Panc1 (cell line): Measurements from ENCODE around the gene C16orf89.

Experiments used
- POLR2AphosphoS5 ChIP-seq: IDR thresholded peaks from 2 replicates; pipeline ENCODE4 v1.6.1; 2012; ENCODE audit warnings: mild to moderate bottlenecking, low read depth, low read length, moderate library complexity
- TF ChIP-seq, protein P1 (sequence below): fragments of 450-650 bp; IDR thresholded peaks from 2 replicates; pipeline ENCODE4 v1.5.1; 2017; ENCODE audit warnings: mild to moderate bottlenecking

DNA sequence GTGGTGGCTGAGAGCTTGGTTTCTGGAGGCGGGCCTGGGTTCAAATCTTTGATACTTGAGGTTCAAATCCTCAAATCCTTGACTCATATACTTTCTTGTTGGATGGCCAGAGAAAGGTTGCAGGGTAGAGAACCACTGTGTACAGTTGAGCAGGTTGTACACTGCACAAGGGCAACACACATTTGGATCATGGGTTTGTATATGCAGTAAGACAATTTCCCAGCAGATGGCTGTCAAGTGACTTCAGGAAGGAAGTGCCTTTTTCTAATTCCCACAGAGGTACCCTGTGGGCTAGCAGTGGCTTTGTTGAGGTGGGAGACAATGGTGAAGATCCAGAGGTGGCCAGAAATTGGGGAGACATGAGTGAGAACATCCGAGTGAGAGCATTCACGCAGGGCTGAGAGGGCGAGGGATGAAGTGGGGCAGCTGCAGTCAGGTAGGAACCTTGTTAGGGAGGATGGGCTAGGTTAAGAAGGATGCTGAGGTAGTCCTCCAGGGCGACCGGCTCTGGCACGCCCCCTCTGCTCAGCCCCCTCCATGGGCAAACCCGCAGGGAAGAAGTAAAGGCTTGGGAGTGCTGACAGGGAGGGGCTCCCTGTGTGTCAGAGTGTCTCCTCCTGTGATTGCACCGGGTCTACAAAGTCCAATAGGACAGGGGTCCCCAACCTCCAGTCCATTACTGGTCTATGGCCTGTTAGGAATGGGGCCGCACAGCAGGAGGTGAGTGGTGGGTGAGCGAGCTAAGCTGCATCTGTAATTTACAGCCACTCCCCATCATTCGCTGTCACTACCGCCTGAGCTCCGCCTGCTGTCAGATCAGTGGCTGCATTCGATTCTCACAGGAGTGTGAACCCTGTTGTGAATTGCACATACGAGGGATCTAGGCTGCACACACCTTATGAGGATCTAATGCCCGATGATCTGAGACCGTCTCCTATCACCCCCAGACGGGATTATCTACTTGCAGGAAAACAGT is 2.7 kb downstream of the C16orf89 start:
- TF ChIP-seq, protein P1, sequence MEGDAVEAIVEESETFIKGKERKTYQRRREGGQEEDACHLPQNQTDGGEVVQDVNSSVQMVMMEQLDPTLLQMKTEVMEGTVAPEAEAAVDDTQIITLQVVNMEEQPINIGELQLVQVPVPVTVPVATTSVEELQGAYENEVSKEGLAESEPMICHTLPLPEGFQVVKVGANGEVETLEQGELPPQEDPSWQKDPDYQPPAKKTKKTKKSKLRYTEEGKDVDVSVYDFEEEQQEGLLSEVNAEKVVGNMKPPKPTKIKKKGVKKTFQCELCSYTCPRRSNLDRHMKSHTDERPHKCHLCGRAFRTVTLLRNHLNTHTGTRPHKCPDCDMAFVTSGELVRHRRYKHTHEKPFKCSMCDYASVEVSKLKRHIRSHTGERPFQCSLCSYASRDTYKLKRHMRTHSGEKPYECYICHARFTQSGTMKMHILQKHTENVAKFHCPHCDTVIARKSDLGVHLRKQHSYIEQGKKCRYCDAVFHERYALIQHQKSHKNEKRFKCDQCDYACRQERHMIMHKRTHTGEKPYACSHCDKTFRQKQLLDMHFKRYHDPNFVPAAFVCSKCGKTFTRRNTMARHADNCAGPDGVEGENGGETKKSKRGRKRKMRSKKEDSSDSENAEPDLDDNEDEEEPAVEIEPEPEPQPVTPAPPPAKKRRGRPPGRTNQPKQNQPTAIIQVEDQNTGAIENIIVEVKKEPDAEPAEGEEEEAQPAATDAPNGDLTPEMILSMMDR = no peak
- TF ChIP-seq POLR2AphosphoS5 = no peak
